ELR (cell line): Measurements from ENCODE around the gene OR2AG1.

Experiments used
- DNase-seq: peaks from one replicate; pipeline ENCODE4 v3.0.0-alpha.2; 2015; ENCODE audit warnings: low read depth

OR2AG1 gene, protein sequence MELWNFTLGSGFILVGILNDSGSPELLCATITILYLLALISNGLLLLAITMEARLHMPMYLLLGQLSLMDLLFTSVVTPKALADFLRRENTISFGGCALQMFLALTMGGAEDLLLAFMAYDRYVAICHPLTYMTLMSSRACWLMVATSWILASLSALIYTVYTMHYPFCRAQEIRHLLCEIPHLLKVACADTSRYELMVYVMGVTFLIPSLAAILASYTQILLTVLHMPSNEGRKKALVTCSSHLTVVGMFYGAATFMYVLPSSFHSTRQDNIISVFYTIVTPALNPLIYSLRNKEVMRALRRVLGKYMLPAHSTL

DNA sequence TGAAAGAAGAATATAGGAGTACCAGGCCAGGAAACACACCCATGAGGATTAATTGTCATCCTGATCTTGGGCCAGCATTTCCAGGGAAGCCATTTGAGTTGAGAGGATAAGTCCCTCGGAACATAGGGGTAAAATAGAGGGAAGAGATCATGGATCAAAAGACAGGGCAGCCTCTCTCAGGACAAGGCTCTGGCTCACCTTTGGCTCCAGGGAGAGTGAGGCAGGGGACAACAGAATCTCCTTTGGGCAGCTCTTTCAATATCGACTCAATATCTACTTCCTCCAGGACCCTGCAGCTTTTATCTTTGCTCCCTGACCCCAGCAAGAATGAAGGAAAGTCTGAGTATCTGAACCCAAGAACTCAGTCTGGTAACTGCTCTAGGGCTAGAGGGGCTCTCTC lies at the start of gene OR2AG1:
OR2AG1 (plus strand) TSS at position 301 of the 400 bp plus-strand sequence. CDS start 2,018 bp downstream, outside the sequence.
- no peak for DNase-seq

DNA sequence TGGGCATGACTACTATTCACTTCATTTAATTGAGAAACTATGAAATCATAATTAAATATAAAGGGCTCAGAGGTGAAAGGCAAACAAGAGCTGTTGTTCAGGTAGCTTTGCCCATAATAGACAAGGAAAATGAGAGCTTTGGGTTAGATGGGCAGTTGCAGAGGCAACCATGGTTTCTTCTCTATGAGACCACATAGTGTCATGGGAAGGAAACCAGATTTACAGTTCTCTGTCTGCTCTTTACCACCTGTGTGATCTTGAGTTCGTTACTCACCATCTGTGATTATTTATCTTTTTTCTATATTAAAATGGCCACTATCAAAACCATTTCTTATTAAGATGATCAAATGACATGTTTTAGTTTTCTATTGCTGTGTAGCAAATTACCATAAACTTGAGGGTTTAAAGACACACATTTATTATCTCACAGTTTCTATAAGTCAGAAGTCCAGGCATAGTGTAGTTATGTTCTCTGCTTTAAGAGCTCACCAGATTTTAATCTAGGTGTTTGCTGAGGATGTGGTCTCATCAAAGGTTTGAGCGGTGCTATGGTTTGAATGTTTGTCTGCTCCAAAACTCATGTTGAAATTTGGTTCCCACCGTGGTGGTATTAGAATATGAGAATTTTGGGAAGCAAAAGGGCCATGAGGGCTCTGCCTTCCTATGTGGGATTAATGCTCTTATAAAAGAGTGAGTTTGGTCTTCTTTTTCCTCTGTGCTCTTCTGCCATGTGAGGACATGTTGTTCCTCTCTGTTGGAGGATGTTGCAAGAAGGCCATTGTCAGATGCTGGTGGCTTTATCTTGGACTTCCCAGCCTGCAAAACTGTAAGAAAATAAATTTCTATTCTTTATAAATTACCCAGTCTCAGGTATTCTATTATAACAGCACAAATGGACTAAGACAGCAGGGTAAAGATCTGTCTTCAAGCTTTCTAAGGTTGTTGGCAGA lies 49.2 kb upstream of the OR2AG1 start:
- no peak for DNase-seq

DNA sequence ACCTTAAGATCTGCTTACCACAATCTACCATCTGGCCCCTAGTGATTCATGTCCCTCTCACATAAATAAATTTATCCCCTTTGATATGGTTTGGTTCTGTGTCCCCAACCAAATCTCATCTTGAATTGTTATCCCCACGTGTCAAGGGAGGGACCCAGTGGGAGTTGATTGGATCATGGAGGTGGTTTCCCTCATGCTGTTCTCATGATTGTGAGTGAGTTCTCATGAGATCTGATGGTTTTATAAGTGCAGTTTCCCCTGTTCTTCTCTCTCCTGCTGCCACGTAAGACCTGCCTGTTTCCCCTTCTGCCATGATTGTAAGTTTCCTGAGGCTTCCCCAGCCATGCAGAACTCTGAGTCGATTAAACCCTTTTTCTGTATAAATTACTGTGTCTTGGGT lies 48.2 kb upstream of the OR2AG1 start:
- DNase-seq: no peak

DNA sequence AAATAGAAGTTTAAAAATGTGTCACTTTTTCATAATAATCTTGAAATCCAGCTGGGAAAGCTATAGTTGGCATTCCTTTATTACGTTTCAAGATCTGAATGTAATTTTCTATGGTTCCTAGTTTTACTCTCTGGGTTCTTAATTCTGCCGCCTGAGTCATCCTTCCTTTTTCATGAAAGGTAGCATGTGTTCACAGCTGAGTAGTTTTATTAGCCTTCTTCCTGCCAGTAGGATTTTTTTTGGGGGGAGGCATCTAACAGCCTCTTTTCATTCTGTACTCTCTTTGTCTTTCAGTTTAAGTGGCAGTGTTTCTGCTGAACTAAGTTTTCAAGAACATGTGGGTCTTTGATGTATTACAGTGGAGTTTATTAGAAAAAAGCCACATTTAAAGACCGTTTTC lies 47.5 kb upstream of the OR2AG1 start:
- DNase-seq: peak; percentile 49

DNA sequence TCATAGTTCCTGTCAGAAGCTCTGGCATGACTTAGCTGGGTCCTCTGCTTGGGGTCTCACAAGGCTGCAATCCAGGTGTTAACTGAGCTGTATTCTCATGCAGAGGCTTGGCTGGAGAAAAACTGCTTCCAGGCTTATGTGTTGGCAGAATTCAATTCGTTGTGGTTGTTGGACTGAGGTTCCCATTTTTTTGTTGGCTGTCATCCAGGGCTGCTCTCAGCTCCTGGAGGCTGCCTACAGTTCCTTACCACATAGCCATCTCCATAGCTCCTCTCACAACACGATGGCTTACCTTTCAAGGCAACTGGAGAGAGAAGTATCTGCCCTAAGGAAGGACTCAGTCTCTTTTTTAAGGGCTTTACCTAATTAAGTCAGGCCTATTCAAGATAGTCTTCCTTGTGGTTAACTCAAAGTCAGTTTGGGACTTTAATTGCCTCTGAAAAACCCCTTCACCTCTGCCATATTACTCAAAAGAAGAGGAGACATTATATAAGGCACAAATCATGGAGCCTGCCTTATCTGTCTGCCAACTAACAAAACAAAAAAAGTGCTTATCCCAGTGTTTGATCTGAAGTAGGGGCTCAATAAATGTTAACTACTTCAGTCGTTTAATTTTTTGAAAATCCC lies 46.2 kb upstream of the OR2AG1 start:
- DNase-seq: no peak

DNA sequence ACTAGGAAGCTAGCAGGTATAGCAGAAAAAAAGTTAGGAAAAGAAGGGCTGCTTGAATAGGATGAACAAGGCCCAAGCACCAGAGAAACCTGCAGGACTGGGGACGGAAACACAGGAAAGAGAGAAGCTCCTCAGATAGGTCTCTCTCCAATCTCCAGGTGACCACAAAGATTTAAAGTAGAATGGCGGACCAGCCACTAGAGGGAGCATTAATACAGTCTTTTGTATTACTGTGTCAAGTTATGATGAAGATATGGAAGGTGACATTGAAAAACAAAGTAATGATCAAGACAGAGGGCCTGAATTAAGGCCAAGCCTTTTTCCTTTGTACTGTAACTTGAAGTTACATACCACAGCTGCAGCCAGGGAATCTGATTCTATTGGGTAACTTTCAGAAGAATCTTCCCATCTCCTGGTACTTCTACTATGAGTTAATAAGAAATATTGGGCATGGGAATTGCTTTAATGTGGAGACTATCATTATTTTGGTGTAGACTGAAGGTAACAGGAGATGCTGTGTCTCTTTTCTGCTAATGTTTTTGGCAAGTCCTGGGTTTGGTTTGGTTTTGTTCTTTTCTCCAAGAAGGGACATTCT lies 44.9 kb upstream of the OR2AG1 start:
- DNase-seq: peak; percentile 70

DNA sequence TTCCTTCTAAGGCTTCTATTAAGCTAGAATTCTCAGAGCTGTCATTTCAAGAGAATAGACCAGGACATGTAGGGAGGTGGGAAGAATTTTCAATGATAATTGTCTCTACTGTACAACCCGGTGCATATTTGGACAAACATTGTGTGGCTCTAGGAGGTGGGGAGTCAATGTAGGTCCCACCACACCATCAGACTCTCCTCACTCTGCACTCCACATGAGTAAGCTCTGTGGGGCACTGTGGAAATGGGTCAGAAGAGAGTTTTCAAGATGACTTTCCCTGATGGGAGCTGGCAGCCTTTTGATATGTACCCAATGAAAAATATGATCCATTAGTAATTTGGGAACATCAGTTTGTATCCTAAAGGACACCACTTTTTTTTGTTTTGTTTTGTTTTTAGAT lies 44.2 kb upstream of the OR2AG1 start:
- no peak for DNase-seq

DNA sequence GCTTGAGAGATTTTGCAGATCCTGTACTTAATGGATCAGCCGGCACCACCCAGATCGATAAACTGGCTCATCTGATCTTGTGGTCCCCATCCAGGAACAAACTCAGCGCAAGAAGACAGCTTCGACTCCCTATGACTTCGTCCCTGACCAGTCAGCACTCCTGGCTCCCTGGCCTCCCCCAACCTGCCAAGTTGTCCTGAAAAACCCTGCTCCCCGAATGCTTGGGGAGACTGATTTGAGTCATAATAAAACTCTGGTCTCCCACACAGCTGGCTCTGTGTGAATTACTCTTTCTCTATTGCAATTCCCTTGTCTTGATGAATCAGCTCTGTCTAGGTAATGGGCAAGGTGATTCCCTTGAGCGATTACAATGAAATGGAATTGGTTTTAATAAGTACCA lies 40.6 kb upstream of the OR2AG1 start:
- DNase-seq: no peak

DNA sequence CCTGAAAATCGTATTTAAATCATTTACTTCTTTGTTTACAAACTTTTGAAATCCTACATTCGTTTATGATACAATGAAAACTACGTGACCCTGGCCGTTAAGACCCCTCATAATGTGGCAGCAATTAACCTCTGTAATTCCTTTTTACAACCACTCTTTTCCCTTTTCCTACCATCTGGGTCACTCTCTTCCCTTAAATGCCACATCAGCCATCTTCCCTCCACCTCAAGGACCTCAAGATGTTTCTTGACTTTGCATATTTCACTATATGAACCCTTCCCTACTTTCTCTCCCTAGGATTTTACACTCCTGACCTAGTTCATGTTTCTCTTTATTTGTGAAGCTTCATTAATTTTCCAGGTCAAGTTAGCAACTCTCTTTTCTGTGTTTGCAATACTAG lies 37.8 kb upstream of the OR2AG1 start:
- DNase-seq: no peak

DNA sequence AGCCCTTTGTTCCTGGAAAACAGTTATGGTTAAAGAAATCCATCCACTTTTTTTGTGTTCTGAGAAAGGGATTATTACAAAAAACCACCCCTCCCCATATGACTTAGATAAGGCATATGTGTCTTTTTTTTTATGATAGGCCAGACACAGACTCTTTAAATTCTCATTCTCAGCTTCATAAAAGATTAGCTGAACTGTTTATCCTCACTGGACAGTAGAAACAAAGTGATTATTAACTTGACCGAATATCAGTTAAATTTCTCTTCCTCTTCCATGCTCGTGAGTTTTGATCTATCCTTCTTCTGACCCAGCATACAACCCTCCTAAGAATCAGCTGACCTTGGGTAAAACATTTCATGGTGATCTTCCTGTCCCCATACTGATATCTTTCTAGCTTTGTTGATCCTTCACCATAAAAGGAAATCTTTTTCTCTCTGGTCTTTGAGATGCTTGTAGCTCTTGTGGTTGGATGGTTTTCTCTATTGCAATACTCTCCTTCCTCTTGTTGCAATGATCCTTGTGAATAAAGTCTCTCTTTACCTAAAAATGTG lies 37.3 kb upstream of the OR2AG1 start:
- no peak for DNase-seq

DNA sequence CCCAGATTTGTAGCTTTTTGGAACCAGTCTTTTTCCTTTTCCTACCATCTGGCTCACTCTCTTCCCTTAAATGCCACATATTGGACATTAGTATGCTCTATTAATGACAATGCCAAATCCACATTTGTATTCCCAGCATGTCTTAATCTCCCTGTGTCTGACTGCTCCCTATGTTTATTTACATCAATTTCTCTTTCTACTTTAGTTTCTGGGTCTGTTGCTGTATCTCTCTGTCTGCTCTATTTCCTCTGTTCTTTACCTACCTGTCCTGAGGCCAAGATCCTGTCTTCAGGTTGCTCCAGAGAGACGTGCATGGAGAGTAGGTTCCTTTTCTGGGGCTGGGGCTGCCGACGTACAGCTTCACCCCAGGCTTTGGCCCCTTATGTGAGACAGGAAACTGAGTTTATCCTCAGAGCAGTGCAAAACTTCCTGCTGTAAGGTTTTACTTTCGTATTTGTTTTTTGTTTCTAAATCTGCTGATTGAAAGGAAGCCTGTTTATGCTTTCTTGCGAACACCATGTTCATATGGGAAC lies 36.7 kb upstream of the OR2AG1 start:
- no peak for DNase-seq

DNA sequence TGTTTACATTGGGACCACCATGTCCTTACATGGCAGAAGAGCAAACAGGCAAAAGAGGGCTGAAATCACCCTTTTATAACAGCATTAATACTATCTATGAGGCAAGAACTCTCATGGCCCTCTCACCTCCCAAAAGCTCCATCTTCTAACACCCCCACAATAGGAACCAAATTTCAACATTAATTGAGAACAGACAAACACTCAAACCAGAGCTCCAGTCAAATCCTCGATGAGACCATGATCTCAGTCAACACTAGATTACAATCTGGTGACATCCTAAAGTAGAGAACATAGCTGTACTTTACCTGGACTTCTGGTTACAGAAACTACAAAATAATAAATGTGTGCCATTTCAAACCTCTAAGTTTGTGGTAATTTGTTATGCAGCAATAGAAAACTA lies 36.2 kb upstream of the OR2AG1 start:
- DNase-seq: no peak

DNA sequence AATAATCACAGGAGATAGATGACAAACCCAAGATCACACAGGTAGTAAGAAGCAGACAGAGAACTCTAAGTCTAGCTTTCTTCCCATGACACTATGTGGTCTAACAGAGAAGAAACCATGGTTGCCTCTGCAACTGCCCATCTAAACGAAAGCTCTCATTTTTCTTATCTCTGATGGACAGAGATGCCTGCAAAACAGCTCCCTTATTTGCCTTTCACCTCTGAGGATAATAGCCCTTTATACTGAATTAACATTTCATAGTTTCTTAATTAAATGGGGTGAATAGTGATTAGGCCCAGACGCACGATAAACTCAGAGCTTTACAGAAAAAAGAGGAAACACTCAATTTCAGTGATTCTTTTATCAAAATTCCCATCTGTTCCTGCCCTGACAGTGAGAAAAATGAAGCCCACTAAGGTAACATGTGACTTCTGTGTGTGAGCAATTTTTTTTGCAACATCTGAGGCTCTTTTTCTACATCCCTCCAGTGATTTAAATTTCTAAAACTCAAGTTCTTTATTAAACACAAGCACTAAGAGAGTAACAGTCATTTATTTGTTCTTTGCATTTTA lies 35.6 kb upstream of the OR2AG1 start:
- no peak for DNase-seq

DNA sequence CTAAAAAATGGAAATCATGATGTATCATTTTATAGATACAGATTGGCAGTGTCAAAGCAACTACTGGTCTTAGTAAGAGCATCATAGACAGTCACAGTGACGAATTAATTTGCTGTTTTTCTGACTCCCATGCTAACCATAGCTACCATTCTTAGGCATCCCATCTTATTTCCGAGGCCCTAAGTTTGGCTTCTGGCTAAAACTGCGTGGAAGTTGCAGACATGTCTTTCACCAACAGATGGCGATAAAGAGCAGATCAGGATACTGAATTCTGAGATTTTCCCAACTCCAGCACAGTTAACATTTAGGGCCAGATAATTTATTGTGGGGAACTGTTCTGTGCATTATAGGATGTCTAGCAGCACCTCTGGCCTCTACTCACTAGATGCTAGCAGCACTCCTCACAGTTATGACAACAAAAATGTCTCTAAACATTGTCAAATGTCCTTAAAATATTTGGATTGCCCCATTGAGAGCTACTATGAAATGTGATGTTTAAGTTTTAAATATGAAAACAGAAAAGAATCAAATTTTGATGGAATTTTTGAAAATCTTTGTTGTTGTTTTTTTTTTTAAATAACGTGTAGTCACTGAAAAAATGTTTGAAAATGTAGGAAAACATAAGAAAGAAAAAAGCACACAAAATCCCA lies 27.4 kb upstream of the OR2AG1 start:
- peak; percentile 49 for DNase-seq

DNA sequence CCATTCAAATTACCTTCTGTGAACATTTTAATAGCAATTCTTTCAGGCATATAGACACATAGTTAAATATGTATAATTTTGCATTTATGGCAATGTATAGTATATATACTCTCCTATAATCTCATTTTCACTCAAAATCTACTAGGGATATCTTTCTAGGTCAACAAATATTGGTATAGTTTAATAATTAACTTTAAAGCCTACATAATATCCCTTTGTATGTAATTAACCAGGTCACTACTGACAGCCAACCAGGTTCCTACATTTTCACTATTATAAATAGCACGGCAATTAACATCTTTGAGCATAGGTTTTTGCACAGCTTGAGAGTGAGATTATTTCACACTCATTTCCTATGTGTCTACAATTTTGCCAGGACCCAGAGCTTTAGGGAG lies 26.9 kb upstream of the OR2AG1 start:
- no peak for DNase-seq

DNA sequence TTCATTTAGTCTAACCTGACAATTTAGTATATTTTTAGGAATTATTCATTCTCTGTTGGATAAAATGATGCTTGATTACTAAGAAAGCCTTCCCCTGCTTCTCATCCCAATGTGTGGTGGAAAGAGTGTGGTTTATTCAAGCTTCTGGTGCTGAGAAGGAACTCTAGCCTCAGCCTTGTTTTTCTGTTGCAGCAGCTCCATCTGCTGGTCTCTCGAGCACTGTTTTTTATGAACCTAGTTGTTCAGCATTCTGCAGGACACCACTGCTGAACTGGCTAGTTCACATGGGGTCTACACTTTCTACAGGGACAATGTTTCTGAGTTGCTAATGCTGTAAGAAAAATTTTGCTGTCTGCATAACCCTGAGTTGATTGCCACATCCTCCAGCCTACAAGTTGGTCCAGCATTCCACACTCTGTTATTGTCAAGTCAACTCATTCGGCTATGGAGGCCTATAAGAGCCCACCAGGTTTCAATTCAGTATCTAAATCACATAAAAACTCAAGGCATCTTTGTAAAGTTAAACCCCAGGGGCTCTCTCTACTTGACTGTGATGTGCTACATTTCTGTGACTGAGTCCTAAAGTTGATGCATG lies 25.4 kb upstream of the OR2AG1 start:
- peak; percentile 67 for DNase-seq

DNA sequence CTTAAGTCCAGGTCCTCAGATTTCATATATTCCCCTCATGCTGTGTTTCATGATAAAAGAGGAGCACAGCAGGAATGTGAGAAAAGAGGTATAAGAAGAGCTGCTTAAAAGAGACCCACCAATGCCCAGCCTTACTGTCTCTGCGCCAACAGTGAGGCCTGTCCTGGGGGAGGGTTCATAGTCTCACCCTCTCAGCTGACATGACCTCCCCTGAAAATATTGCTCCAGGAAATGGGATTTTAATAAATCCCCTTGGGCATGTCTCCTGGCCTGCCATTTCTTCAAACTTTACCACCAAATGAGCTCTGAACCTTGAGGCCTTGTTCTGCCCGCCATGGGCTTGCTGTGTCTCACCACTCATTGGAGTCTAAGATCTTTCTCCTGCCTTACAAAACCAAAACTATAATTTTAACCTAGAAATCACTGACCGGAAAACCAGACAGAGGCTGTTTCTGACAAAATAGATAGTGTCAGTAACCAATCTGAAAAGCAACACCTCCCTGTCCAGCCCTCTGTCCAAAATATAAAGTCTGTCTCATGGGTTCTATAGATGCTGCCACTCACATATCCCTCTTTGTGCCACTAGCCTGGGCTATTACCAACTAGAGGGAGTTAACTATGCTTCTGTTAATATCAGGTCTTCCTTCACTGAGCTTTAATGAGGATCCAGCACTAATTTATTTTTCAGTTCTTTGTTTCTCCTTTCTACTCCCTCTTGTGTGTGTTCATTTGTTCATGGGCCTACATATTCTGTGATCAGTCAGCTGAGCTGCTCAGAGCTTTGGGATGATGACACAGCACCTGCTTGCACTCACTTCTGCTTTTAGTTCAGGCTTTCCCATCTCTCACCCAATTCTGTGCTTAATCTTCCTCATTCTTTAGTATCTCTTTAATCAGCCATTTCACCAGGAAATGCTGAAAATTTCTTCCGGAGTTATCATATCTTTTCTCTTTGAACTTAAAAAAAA lies 10.6 kb upstream of the OR2AG1 start, which contains the start of gene OR2AG2:
OR2AG2 (minus strand) TSS at position 51 of the 968 bp plus-strand sequence. CDS start 3,019 bp downstream, outside the sequence.
- no peak for DNase-seq

DNA sequence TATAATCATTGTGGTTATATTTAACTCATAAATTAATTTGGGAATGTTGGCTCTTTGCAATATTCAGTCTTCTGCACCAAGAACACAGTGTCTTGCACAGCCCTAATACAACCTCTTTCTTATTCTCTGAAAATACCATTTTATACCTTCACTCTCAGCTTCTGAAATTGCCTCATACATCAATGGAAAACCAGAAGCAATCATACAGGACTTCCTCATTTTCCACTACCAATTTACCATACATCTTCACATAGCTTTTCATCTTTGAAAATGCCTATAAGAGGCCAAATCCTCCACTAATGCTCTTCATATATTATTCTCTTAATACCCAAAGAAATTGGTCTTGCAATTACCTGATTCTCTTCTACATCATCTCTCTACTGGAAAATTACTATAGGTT lies 4.3 kb upstream of the OR2AG1 start:
- no peak for DNase-seq

DNA sequence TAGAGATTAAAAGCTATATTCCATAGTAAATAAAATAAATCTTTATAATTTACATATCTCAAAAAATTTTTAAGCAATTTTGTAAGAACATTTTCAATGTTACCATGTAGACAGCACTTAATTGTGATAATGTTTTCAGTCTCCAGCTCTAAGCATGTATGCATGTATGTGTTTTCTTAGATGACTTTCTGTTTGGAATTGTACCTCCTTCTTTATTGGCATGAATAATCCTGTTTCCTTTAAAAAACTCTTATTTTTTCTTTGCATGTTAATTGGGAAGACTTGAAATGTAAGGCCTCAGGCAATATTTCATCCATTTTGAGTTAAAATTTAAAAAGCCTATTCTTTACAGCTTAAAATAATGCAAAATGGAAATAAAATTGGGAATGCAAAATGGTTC lies 2.0 kb upstream of the OR2AG1 start:
- DNase-seq: no peak
